Right lobe of liver (tissue), 4 donors: ENCODE measurements around the gene EPB41L4B.

Experiments used
- CTCF ChIP-seq, 4 donors: fragments of 200-600 bp in 3 of 4; fragments of 450-650 bp in 1 of 4; IDR thresholded peaks; one replicate each; pipeline versions ENCODE4 v1.5.1 to v1.8.0; 2016 to 2022; ENCODE audit warnings: antibody characterized with exemption in 4 of 4, mild to moderate bottlenecking in 2 of 4
- POLR2A ChIP-seq: fragments of 450-650 bp; IDR thresholded peaks from one replicate; pipeline ENCODE4 v1.6.1; 2017; ENCODE audit warnings: antibody characterized with exemption, mild to moderate bottlenecking
- donor health status: DM: no; HTN: no; CAD: no.
- donor health status: DM: no; HTN: no; CAD: no.
- donor health status: DM: no; HTN: yes; CAD: no.

- TF ChIP-seq CTCF (IDR thresholded peaks at IDR 0.05) = no peak
- no peak for TF ChIP-seq POLR2A
Measured at GRCh38 chr9:109198736-109199382, 122.0 kb downstream of the EPB41L4B start.
